ENCODE results near the gene PPP1R15B.

DNA sequence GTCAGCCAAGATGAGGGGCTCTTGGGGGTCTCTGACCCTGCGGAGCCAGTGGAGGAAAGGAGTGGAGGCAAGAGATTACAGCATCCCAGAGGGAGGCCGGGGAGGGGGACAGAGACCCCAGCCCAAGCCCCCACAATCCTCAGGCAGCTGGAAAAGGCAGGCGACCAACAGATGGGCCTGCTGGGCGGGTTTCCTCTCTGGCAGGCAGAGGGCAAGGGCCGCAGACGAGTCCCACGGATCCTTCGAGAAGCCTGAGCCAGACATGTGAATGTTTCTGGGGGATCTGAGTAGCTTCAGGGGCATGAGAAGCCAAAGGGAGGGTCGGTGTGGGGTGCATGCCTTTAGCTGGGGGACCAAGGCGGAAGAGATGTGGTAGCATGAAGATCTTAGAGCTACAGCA is 49.8 kb downstream of the PPP1R15B start:
- TF ChIP-seq POLR2A (IDR thresholded peaks at IDR 0.05; ENCODE audit: borderline replicate concordance, extremely low read depth, insufficient read depth, insufficient read length): no peak
- TF ChIP-seq, protein P1, sequence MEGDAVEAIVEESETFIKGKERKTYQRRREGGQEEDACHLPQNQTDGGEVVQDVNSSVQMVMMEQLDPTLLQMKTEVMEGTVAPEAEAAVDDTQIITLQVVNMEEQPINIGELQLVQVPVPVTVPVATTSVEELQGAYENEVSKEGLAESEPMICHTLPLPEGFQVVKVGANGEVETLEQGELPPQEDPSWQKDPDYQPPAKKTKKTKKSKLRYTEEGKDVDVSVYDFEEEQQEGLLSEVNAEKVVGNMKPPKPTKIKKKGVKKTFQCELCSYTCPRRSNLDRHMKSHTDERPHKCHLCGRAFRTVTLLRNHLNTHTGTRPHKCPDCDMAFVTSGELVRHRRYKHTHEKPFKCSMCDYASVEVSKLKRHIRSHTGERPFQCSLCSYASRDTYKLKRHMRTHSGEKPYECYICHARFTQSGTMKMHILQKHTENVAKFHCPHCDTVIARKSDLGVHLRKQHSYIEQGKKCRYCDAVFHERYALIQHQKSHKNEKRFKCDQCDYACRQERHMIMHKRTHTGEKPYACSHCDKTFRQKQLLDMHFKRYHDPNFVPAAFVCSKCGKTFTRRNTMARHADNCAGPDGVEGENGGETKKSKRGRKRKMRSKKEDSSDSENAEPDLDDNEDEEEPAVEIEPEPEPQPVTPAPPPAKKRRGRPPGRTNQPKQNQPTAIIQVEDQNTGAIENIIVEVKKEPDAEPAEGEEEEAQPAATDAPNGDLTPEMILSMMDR (IDR thresholded peaks at IDR 0.05 in 2 of 3, conservative IDR thresholded peaks at IDR 0.05 in 1 of 3; ENCODE audit: borderline replicate concordance in 1 of 3, insufficient read depth in 1 of 3, low read depth in 2 of 3, low read length in 2 of 3): no peak
- no peak for TF ChIP-seq EZH2 (IDR thresholded peaks at IDR 0.05)

All from HCT116 (cell line).